Stimulated activated CD4-positive, alpha-beta T cell treated with anti-CD3 and anti-CD28 coated beads, Interleukin-4, amount 100 ng/mL, for 4 hours (primary cell): ENCODE measurements around the gene OBSCN.

ENCODE experiments used
- DNase-seq, 2 experiments: peaks; one replicate each; pipeline ENCODE4 v3.0.0-alpha.2; 2020

Gene OBSCN

DNA sequence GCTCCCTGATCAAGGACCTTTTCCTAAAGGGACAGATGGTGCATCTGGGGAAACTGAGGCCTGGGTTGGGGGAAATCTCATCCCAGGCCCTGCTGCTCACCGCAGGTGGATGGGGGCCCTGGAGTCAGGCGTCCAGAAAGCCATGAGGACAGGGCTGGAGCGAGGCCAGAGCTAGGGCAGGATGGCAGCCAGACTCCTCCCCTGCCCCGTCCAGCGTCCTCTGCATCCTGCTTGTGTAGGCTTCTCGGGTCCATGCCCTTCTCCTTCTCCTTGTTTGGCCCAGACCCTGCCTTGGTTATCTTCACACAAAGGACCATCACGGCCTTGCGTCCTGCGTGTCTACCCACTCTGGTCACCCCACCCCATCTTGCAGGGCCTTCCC is 155.8 kb downstream of the OBSCN start:
- DNase-seq, result no peak

DNA sequence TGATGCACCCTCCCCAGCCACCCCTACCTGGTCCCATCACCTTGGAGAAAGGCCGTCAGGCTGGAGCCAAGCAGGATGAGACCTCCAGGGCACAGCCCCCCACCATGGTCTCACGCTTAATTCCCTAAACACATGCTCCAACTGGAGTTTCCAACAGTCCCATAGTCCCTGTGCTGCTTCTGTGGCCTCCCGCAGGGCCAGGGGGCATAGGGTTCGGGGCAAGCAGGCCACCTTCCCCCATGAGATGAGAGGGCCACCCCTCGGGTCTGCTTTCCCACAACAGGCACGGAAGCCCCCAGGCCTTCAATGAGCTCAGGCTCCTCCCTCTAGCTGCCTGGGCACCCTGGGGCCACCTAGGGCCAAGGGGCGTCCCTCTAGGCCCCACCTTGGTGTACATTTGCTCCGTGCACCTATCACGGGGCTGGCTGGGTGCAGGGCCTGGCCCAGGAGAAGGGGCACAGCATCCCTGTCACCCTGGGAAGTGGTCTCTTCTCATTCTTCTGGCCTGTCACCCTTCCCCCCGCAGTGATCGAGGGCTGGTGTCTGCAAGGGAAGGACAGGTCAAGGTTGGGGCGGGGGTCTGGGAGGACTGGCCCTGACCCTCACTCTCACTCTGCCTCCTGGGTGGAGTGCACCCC is 156.3 kb downstream of the OBSCN start:
- no peak for DNase-seq

DNA sequence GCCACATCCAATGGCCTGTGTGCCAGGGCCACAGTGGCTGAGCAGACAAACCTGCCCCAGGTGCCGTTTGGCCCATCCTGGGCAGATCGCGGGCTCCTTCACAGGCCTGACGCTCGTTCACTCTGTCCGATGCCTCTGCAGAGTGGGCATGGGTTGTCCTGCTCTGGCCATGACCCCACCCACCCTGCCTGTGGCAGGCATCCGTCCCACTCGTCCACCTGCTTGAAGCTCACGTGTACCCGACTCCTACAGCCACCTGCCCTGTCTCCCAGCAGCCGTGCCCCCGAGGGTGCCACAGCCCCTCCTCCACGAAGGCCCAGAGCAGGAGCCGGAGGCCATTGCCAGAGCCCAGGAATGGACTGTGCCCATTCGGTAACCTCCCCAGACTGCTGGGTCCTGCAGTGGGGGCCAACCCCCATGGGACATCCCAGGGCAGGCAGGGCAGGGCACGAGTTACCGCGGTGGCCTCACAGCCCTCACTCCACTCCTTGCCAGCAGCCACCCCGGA is 156.9 kb downstream of the OBSCN start:
- DNase-seq, result no peak

DNA sequence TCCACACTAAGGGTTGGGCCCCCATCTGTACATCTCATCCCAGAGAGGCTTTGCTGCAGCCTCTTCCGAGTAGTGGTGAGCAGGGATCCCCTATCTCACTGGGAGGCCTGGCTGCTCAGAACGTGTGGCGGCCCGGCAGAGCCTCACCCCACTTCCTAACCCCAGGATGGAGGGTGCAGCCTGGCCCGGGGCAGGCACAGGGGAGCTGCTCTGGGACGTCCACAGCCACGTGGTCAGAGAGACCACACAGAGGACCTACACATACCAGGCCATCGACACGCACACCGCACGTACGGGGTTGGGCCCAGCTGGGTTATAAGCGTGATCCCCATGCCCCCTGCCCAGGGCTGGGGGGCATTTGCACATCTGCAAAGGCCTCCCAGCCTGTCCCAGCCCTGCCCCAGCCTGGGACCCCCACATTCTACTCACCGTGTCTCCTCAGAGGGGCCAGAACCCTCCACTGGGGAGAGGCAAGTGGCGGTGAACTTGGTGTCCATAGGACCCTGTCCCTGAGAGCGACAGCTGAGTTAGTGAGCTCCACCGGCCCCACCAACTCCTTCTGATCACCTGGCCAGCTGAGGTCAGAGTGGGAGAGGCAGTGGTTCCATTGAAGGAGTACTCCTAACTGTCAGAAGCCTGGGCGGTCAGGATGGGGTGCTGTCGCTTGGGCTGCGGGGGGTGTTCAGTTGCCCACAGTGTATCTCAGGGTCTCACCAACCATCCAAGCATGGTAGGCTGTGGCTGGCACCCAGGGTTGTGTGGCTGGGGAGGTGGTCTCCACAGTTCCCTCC is 157.6 kb downstream of the OBSCN start:
- DNase-seq, result no peak

DNA sequence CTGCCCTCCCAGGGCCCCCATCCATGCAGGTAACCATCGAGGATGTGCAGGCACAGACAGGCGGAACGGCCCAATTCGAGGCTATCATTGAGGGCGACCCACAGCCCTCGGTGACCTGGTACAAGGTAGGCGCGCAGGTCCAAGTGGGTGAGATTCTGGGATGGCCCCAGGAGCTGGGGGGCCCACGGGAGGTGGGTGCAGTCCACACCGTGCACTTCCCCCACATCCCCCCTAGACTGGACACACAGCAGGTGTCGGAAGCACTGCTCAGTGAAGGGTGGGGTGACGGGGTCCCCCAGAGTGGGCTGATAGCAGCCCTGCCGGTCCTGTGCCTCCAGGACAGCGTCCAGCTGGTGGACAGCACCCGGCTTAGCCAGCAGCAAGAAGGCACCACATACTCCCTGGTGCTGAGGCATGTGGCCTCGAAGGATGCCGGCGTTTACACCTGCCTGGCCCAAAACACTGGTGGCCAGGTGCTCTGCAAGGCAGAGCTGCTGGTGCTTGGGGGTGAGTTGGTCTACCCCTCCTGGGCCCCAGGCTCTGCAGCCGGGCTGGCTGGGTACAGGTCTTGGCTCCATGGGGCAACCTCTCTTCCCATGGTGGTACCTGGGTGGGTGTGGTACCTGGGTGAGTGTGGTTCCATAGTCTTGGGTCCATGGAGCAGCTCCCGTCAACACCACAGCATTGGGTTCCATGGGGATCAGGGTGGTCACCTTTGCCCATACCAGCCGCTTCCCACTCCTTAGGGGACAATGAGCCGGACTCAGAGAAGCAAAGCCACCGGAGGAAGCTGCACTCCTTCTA is 158.4 kb downstream of the OBSCN start:
- DNase-seq, result no peak

DNA sequence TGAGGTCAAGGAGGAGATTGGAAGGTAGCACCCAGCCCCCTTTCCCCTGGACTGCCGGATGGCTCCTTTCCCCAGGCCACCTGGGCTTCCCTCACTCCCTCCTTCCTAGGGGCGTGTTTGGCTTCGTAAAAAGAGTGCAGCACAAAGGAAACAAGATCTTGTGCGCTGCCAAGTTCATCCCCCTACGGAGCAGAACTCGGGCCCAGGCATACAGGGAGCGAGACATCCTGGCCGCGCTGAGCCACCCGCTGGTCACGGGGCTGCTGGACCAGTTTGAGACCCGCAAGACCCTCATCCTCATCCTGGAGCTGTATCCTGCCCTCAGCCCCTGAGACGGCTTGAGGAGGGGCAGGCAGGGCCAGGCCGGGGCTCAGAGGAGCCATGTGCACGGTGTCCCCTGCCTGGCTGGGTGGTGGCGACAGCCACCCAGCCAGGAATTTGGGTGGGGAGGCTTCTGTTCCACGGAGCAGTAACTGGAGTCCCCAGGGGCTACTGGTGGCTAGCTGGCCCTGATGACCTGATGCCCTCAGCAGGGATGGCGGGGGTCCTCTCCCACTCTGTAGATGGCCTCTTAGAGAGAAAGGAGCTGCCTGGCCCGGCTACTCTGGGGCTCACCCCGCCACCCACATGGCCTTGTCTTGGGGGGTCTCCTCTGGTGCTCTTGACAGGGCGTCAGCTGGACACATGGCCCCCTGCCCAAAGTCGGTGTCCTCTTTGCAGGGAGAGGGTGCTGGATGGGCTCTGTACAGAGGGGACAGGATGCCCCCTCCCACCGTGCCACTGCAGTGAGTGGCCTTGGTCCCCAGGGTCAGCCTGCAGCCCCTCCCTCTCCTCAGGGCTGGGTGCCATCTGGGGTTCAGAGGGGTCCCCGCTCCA is 159.3 kb downstream of the OBSCN start:
- no peak for DNase-seq

DNA sequence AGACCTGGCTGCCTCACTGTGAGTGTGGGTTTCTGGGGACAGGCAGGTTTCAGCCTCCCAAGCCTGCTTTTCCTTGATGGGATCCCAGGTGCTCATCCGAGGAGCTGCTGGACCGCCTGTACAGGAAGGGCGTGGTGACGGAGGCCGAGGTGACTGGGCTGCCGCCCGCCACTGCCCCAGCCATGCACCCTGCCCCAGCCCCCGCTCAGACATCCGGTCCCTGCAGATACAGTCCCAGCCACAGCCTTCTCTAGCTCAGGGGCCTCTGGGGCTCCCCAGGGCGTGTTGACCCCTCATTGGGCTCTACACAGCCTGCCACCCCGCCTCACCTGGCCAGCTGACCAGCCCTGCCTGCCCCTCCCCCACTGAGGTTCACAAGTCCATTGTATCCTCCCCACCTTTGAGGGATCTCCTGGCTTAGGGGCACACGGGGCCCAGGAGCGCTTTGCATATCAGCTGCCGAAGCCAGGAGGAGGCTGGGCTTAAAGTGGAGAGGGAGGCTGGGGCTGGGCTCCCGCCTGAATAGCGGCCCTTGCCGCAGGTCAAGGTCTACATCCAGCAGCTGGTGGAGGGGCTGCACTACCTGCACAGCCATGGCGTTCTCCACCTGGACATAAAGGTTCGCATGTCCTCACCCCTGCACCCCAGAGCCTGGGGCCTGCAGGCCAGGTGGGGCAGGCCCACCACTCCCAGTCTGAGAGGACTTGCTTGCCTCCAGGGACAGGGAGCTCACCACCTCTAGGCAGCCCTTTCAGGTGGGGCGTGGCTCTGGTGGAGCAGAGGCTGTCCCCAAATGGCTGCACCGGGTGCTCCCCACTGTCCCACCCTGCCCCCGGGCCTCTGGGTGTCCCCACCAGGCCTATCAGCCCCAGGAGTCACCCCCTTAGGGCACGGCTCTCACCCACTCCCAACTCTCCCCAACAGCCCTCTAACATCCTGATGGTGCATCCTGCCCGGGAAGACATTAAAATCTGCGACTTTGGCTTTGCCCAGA is 160.3 kb downstream of the OBSCN start:
- no peak for DNase-seq

DNA sequence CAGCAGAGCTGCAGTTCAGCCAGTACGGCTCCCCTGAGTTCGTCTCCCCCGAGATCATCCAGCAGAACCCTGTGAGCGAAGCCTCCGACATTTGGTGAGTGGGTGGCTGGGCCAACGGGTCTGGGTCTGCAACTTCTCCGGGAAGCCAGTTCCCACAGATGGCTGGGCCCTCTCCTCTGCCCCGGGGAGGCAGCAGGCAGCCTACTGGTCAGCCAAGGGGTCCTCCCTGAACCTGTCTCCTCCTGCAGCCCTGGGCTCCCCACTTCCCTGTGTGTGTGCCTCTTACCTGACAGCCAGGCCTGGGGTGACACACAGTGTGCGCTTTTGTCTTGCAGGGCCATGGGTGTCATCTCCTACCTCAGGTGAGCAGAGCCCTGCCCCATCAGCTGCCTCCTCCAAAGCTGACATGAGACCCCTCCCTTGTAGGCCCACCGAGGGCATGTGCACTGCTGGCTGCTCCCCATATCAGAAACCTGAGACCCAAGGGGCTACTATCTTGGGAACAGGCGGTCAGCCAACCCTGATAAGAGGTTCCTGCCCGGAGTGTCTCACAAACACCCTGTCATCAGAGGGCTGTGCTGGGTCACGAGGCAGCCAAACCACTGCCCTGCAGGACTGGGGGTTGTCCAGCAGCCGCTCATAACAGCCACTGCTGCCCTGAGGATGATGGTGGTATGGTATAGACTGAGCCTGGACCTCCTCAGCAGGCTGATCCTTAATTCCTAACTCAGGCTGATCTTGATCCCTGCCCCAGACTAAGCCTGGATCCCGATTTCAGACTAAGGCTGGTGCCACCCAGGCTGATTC is 161.2 kb downstream of the OBSCN start:
- no peak for DNase-seq

DNA sequence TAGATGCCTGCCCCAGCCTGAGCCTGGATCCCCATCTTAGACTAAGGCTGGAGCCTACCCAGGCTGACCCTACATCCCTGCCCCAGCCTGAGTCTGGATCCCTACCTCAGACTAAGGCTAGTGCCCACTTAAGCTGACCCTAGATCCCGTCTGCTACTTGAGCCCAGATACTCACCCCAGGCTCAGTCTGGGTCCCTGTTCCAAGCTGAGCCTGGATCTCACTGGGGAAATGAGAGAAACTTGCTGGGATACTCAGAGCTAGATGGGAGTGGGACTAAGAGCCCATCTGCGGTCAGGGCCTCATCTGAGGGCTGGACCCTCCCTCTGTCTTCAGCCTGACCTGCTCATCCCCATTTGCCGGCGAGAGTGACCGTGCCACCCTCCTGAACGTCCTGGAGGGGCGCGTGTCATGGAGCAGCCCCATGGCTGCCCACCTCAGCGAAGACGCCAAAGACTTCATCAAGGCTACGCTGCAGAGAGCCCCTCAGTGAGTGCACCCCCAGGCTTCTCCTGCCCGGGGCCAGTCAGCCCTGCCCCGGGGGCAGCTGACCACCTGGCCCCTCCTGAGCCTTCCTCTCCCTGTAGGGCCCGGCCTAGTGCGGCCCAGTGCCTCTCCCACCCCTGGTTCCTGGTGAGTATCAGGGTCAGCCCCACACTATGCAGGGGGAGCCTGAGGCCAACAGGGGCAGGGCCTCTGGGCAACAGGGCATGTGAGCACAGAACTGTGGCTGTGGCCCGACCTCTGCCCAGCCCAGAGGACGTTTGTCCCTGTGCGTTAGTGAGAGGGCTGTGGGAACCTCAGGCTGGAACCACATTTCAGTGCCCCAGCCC is 162.0 kb downstream of the OBSCN start:
- DNase-seq, result no peak

DNA sequence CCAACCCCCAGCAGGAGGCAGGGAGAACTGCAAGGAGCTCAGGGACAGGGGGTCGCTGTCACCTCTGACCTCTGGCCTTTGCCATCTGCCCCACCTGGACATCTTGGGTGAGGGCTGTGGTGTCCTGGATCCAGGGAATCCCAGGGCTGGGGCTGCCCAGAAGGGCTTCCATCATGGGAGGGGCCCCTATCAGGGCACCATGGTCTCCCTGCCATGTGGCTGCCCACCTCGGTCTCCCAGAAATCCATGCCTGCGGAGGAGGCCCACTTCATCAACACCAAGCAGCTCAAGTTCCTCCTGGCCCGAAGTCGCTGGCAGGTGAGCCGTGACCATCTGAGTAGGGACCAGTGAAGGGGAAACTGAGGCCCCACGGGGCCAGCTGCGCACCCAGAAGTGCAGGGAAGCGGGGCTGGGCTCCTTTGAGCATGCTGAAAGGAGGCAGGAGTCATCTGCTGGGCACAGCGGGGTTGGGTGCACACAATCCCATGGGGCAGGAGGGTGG is 162.6 kb downstream of the OBSCN start:
- DNase-seq, result no peak

DNA sequence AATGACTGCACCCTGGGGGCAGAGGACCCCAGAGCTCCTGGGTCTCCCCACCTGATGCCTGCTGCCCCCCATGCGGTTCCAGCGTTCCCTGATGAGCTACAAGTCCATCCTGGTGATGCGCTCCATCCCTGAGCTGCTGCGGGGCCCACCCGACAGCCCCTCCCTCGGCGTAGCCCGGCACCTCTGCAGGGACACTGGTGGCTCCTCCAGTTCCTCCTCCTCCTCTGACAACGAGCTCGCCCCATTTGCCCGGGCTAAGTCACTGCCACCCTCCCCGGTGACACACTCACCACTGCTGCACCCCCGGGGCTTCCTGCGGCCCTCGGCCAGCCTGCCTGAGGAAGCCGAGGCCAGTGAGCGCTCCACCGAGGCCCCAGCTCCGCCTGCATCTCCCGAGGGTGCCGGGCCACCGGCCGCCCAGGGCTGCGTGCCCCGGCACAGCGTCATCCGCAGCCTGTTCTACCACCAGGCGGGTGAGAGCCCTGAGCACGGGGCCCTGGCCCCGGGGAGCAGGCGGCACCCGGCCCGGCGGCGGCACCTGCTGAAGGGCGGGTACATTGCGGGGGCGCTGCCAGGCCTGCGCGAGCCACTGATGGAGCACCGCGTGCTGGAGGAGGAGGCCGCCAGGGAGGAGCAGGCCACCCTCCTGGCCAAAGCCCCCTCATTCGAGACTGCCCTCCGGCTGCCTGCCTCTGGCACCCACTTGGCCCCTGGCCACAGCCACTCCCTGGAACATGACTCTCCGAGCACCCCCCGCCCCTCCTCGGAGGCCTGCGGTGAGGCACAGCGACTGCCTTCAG is 163.3 kb downstream of the OBSCN start:
- no peak for DNase-seq

DNA sequence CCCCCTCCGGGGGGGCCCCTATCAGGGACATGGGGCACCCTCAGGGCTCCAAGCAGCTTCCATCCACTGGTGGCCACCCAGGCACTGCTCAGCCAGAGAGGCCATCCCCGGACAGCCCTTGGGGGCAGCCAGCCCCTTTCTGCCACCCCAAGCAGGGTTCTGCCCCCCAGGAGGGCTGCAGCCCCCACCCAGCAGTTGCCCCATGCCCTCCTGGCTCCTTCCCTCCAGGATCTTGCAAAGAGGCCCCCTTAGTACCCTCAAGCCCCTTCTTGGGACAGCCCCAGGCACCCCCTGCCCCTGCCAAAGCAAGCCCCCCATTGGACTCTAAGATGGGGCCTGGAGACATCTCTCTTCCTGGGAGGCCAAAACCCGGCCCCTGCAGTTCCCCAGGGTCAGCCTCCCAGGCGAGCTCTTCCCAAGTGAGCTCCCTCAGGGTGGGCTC is 163.9 kb downstream of the OBSCN start:
- DNase-seq, result no peak

DNA sequence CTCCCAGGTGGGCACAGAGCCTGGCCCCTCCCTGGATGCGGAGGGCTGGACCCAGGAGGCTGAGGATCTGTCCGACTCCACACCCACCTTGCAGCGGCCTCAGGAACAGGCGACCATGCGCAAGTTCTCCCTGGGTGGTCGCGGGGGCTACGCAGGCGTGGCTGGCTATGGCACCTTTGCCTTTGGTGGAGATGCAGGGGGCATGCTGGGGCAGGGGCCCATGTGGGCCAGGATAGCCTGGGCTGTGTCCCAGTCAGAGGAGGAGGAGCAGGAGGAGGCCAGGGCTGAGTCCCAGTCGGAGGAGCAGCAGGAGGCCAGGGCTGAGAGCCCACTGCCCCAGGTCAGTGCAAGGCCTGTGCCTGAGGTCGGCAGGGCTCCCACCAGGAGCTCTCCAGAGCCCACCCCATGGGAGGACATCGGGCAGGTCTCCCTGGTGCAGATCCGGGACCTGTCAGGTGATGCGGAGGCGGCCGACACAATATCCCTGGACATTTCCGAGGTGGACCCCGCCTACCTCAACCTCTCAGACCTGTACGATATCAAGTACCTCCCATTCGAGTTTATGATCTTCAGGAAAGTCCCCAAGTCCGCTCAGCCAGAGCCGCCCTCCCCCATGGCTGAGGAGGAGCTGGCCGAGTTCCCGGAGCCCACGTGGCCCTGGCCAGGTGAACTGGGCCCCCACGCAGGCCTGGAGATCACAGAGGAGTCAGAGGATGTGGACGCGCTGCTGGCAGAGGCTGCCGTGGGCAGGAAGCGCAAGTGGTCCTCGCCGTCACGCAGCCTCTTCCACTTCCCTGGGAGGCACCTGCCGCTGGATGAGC is 164.5 kb downstream of the OBSCN start:
- DNase-seq, result no peak

DNA sequence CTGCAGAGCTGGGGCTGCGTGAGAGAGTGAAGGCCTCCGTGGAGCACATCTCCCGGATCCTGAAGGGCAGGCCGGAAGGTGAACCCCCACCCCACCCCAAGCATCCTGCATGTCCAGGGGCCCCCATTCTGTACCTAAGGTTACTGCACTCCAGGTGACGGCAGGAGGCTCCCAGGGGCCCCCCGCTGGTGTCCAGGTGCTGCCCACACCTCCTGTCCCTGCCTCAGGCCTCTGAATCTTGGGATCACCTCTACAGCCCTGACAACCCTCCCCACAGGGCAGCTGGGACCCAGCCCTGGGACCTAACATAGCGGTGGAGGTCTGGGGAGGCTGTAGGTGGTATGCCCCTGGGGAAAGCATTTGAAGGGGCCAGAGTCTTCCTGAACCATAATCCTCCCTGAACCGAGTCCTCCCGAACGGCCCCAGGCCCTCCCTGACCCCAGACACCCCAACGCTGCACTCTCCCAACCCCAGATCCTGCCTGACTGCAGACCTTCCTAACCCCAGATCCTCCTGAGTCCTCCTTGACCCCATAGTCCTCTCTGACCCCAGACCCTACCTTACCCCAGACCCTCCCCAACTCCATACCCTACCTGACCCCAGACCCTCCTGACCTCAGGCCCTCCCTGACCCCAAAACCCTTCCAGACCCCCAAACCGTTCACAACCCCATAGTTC is 165.3 kb downstream of the OBSCN start:
- DNase-seq, result no peak

DNA sequence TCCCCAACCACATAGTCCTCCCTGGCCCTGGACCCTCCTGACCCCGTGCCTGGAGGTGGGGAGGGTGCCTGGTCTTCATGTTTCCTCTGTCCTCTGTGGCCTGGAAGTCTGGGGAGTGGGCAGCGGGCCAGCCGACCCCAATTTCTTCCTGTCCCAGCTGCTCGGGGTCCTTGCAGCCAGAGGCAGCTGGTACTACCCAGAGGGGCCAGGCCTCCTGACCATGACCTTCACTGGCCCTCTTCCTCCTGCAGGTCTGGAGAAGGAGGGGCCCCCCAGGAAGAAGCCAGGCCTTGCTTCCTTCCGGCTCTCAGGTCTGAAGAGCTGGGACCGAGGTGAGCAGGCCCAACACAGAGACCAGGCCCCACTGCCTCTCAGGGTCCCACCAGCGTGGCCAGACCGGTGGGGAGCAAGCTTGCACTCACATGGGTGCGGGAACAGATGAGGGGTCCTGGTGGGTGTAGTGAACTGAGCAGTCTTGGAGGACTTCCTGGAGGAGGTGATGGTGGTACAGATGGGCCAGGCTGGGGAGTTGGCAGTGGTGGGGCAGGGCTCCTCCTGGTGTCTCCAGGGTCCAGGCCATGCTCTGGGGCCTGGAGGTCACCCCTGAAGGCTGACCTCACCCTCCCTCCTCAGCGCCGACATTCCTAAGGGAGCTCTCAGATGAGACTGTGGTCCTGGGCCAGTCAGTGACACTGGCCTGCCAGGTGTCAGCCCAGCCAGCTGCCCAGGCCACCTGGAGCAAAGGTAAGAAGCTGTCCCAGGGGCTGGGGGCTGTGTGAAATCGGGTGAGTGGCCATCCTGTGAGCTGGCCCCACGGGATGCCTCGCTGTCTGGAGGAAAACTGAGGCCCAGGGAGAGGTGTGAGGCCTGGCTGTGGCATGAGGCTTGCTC is 166.1 kb downstream of the OBSCN start:
- DNase-seq, result no peak
